Lower leg skin (tissue), 3 donors: Measurements from ENCODE around the gene RERE.

Experiments used
- CTCF ChIP-seq, 3 donors: fragments of 450-650 bp; IDR thresholded peaks; one replicate each; pipeline ENCODE4 v1.5.1; 2016; ENCODE audit warnings: antibody characterized with exemption in 3 of 3, mild to moderate bottlenecking in 3 of 3, moderate library complexity in 2 of 3
- POLR2A ChIP-seq, 2 donors: fragments of 450-650 bp; IDR thresholded peaks; one replicate each; pipeline ENCODE4 v1.6.1; 2016 to 2017; ENCODE audit warnings: antibody characterized with exemption in 2 of 2, mild to moderate bottlenecking in 1 of 2, moderate library complexity in 1 of 2

DNA sequence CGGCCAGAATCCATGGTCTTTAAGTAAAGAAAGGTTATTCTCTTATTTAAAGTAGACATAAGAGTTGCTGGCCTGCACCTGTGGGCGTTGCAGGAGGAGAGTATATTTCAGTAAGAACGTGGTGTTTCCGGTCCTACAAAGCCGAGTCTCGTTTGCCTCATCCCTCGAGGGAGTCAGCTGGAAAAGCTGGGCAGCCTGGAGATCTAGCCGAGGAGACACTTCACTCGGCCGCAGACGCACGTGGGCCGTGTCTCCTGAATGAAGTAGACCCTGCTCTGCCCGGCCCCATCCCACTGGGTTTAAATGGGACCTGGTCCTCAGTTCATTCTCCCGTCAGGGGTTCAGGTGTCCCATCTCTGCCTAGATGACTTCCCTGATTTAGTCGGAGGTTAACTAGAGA, 484.6 kb downstream of the RERE start:
- TF ChIP-seq POLR2A (IDR thresholded peaks at IDR 0.05) (no peak), CTCF (IDR thresholded peaks at IDR 0.05) (no peak)
